T-cell (primary cell): ENCODE measurements around the gene SPATA21. TPM values are rescaled to one million over a fixed set of nuclear protein-coding genes. Genes with fewer than 3 reads are reported as not detected.
A peak's percentile ranks its signal among the peaks of the same experiment; 100 is the strongest.

ENCODE experiments used
- ATAC-seq, 4 experiments: fragments of 200-7000 bp in 3 of 4; fragments of 150-1000 bp in 1 of 4; cut with Tn5 transposase; replicated peaks in 1 of 4; 1 replicate in 3 of 4; 2 replicates in 1 of 4; pipeline ENCODE4 v1.10.0; 2021; ENCODE audit warnings: moderate library complexity in 3 of 4, mild to moderate bottlenecking in 2 of 4, moderate number of reproducible peaks in 1 of 4
- CTCF ChIA-PET, 2 donors: fragments of 300-600 bp; sonication (Branson Sonifier 250); formaldehyde crosslinking; loops; one replicate each; lab custom pipeline; 2022; ENCODE audit warnings: antibody characterized with exemption in 2 of 2; lab: Charles Lee
- POLR2A ChIA-PET, 2 donors: fragments of 300-600 bp; sonication (Branson Sonifier 250); formaldehyde crosslinking; loops; one replicate each; lab custom pipeline; 2022; ENCODE audit warnings: antibody characterized with exemption in 2 of 2; lab: Charles Lee
- DNase-seq, 35 experiments: peaks; one replicate each; pipeline versions ENCODE4 v3.0.0 to v3.0.0-alpha.2; 2013 to 2023
- H3K27ac ChIP-seq: one replicate; pipeline ENCODE4 v1.5.1; 2013; ENCODE audit warnings: low read length
- H3K27me3 ChIP-seq, 2 experiments: replicated peaks in 1 of 2; 1 replicate in 1 of 2; 2 replicates in 1 of 2; pipeline versions ENCODE4 v1.6.1 to v1.7.0; 2013; ENCODE audit warnings: low read length in 1 of 2, mixed read lengths in 1 of 2; ENCODE audit not compliant: control insufficient read depth in 2 of 2, insufficient read depth in 2 of 2; ENCODE audit errors: extremely low read depth in 1 of 2
- H3K36me3 ChIP-seq, 2 donors: 1 replicate in 1 of 2; 2 replicates in 1 of 2; pipeline versions ENCODE4 v1.6.1 to v1.7.0; 2013; ENCODE audit warnings: low read length in 1 of 2; ENCODE audit not compliant: control insufficient read depth in 2 of 2, insufficient read depth in 1 of 2; ENCODE audit errors: extremely low read depth in 1 of 2
- H3K4me1 ChIP-seq, 2 experiments: 1 replicate in 1 of 2; 2 replicates in 1 of 2; pipeline versions ENCODE4 v1.6.1 to v1.7.0; 2013; ENCODE audit warnings: low read length in 2 of 2, mixed read lengths in 1 of 2; ENCODE audit not compliant: insufficient read depth in 2 of 2, control insufficient read depth in 1 of 2; ENCODE audit errors: extremely low read depth in 1 of 2
- H3K4me3 ChIP-seq, 2 donors: 1 replicate in 1 of 2; 2 replicates in 1 of 2; pipeline versions ENCODE4 v1.5.1 to v1.7.0; 2013; ENCODE audit warnings: mild to moderate bottlenecking in 2 of 2, low read length in 1 of 2, moderate library complexity in 1 of 2; ENCODE audit not compliant: control insufficient read depth in 1 of 2; ENCODE audit errors: extremely low read depth in 1 of 2
- H3K9me3 ChIP-seq: 2 replicates; pipeline ENCODE4 v1.7.0; 2013
- H3K27ac Mint-ChIP-seq, 2 donors: one replicate each; pipeline ENCODE4 v1.8.0; 2020 to 2021; ENCODE audit warnings: mild to moderate bottlenecking in 2 of 2, mixed read lengths in 2 of 2
- H3K27me3 Mint-ChIP-seq, 2 donors: one replicate each; pipeline ENCODE4 v1.8.0; 2021 to 2022; ENCODE audit warnings: mixed read lengths in 2 of 2
- H3K36me3 Mint-ChIP-seq: one replicate; pipeline ENCODE4 v1.8.0; 2021; ENCODE audit warnings: mixed read lengths
- H3K4me1 Mint-ChIP-seq, 3 donors: one replicate each; pipeline ENCODE4 v1.8.0; 2020 to 2022; ENCODE audit warnings: mixed read lengths in 3 of 3, mild to moderate bottlenecking in 1 of 3
- H3K4me3 Mint-ChIP-seq, 3 donors: one replicate each; pipeline ENCODE4 v1.8.0; 2020 to 2022; ENCODE audit warnings: mild to moderate bottlenecking in 3 of 3, mixed read lengths in 3 of 3, moderate library complexity in 3 of 3
- H3K9me3 Mint-ChIP-seq, 3 donors: one replicate each; pipeline ENCODE4 v1.8.0; 2020 to 2022; ENCODE audit warnings: mixed read lengths in 3 of 3
- WGBS: methylation state at CpG from one replicate; pipeline ENCODE4 v1.1.5; 2013; ENCODE audit warnings: missing lambda C conversion rate; ENCODE audit not compliant: insufficient coverage; 5-methylcytosine and 5-hydroxymethylcytosine counted together
- total RNA-seq, 35 experiments: library from RNA in 6 of 35; stranded (reverse) in 6 of 35; fragments of 120-200 nt in 1 of 35; gene quantifications; one replicate each; pipeline versions ENCODE4 v1.2.1 to v1.2.4 and lab custom pipeline; 2013 to 2026

The SPATA21 gene
- total RNA-seq, 5 donors from 2014 or later (not counting 1 experiment from before 2014, with no cell fraction given): not detected

- H3K27me3 Mint-ChIP-seq: no peaks in the 10 kb centered on the region
- Histone ChIP-seq H3K27me3 (no peaks in the 10 kb centered on the region), H3K4me3 (no peak overlapping the region), H3K36me3 (peaks cover 19 to 84% of the 10 kb centered on the region in 2 donors), H3K9me3 (no peaks in the 10 kb centered on the region), H3K27ac (no peak overlapping the region), H3K4me1 (peaks cover 19 to 60% of the 10 kb centered on the region in 2 experiments)
- no peak for ATAC-seq
- no peak overlapping the region for H3K27ac Mint-ChIP-seq
- H3K36me3 Mint-ChIP-seq: peaks cover 58% of the 10 kb centered on the region
- H3K4me1 Mint-ChIP-seq: peaks cover 55 to 77% (median 74%) of the 10 kb centered on the region in 3 donors
- POLR2A ChIA-PET: no interaction called here
- CTCF ChIA-PET: interaction anchor here in 1 of 2 donors (0.6 kb wide), 1 partner anchor 367 kb away, joined by 5 read pairs; no protein-coding TSS in a partner anchor
- no peak for DNase-seq
- H3K9me3 Mint-ChIP-seq: no peaks in the 10 kb centered on the region
- WGBS: 100% methylated on average over 2 of the region's 10 CpGs
- no peak overlapping the region for H3K4me3 Mint-ChIP-seq
These were observed 8.9 kb upstream of the SPATA21 start for GRCh38 chr1:16446116-16446515.

GRCh38 chr1:16445052-16445451 is 7.8 kb upstream of the SPATA21 start:
- WGBS: 83% methylated on average over 4 of the region's 4 CpGs
- H3K9me3 Mint-ChIP-seq: no peaks in the 10 kb centered on the region
- H3K27ac Mint-ChIP-seq: no peak overlapping the region
- CTCF ChIA-PET: no interaction called here
- H3K27me3 Mint-ChIP-seq: no peaks in the 10 kb centered on the region
- Histone ChIP-seq H3K36me3 (peaks cover 19 to 74% of the 10 kb centered on the region in 2 donors), H3K4me3 (no peak overlapping the region), H3K9me3 (no peaks in the 10 kb centered on the region), H3K27ac (no peak overlapping the region), H3K27me3 (no peaks in the 10 kb centered on the region), H3K4me1 (peaks cover 19 to 64% of the 10 kb centered on the region in 2 experiments)
- peaks cover 61 to 76% (median 72%) of the 10 kb centered on the region in 3 donors for H3K4me1 Mint-ChIP-seq
- POLR2A ChIA-PET: no interaction called here
- peaks cover 53% of the 10 kb centered on the region for H3K36me3 Mint-ChIP-seq
- DNase-seq (no peak), ATAC-seq (no peak)
- H3K4me3 Mint-ChIP-seq: no peak overlapping the region

GRCh38 chr1:16443975-16444770 is 6.9 kb upstream of the SPATA21 start:
- H3K27me3 ChIP-seq: no peaks in the 10 kb centered on the region
- Mint-ChIP-seq H3K4me1 (peaks cover 59 to 67% (median 65%) of the 10 kb centered on the region in 3 donors), H3K4me3 (no peak overlapping the region), H3K9me3 (no peaks in the 10 kb centered on the region), H3K27me3 (no peaks in the 10 kb centered on the region), H3K36me3 (peaks cover 44% of the 10 kb centered on the region), H3K27ac (peak overlapping the region; percentile 10 to 16)
- H3K36me3 ChIP-seq: peaks cover 16 to 65% of the 10 kb centered on the region in 2 donors
- ATAC-seq (no peak), DNase-seq (no peak)
- H3K9me3 ChIP-seq: no peaks in the 10 kb centered on the region
- H3K4me1 ChIP-seq: peaks cover 19 to 62% of the 10 kb centered on the region in 2 experiments
- POLR2A ChIA-PET: no interaction called here
- WGBS: 94% methylated on average over 12 of the region's 14 CpGs
- CTCF ChIA-PET: no interaction called here
- no peak overlapping the region for H3K4me3 ChIP-seq
- no peak overlapping the region for H3K27ac ChIP-seq

- H3K27me3 Mint-ChIP-seq: no peaks in the 10 kb centered on the region
- Histone ChIP-seq H3K4me1 (peaks cover 19 to 56% of the 10 kb centered on the region in 2 experiments), H3K36me3 (peaks cover 16 to 52% of the 10 kb centered on the region in 2 donors), H3K27ac (no peak overlapping the region), H3K27me3 (no peaks in the 10 kb centered on the region), H3K4me3 (no peak overlapping the region), H3K9me3 (no peaks in the 10 kb centered on the region)
- H3K4me3 Mint-ChIP-seq: peak overlapping the region; percentile 61 to 97 (median 62)
- POLR2A ChIA-PET: no interaction called here
- H3K36me3 Mint-ChIP-seq: peaks cover 33% of the 10 kb centered on the region
- ATAC-seq (no peak), DNase-seq (no peak)
- no peaks in the 10 kb centered on the region for H3K9me3 Mint-ChIP-seq
- WGBS: 67% methylated on average over 1 of the region's 2 CpGs
- CTCF ChIA-PET: no interaction called here
- H3K4me1 Mint-ChIP-seq: peaks cover 46 to 55% (median 52%) of the 10 kb centered on the region in 3 donors
- H3K27ac Mint-ChIP-seq: peak overlapping the region; percentile 74 to 89
These were observed 5.7 kb upstream of the SPATA21 start for GRCh38 chr1:16442941-16443340.

- peaks cover 11 to 46% of the 10 kb centered on the region in 2 donors for H3K36me3 ChIP-seq
- H3K27me3 ChIP-seq: no peaks in the 10 kb centered on the region
- H3K27me3 Mint-ChIP-seq: no peaks in the 10 kb centered on the region
- DNase-seq (no peak), ATAC-seq (no peak)
- CTCF ChIA-PET: no interaction called here
- peak overlapping the region; percentile 90 to 97 (median 96) for H3K4me3 Mint-ChIP-seq
- peak overlapping the region; percentile 97 for H3K27ac ChIP-seq
- peaks cover 27% of the 10 kb centered on the region for H3K36me3 Mint-ChIP-seq
- WGBS: 83% methylated on average over 2 of the region's 7 CpGs
- peaks cover 19 to 54% of the 10 kb centered on the region in 2 experiments for H3K4me1 ChIP-seq
- peaks cover 39 to 49% (median 46%) of the 10 kb centered on the region in 3 donors for H3K4me1 Mint-ChIP-seq
- peak overlapping the region in 1 of 2 donors; percentile 82 for H3K4me3 ChIP-seq
- no peaks in the 10 kb centered on the region for H3K9me3 Mint-ChIP-seq
- POLR2A ChIA-PET: interaction anchor here in 1 of 2 donors (0.5 to 0.6 kb wide), 2 partner anchors 184 to 238 kb away, joined by 3 to 6 read pairs; no protein-coding TSS in a partner anchor
- peak overlapping the region; percentile 94 to 96 for H3K27ac Mint-ChIP-seq
- no peaks in the 10 kb centered on the region for H3K9me3 ChIP-seq
These were observed 5.0 kb upstream of the SPATA21 start for GRCh38 chr1:16442265-16442664.

- peak; percentile 34 to 60 (median 46) for ATAC-seq
- Histone ChIP-seq H3K4me3 (peak overlapping the region; percentile 82 to 91), H3K9me3 (no peaks in the 10 kb centered on the region), H3K27me3 (no peaks in the 10 kb centered on the region), H3K36me3 (peaks cover 3 to 38% of the 10 kb centered on the region in 2 donors), H3K27ac (peak overlapping the region; percentile 97), H3K4me1 (peaks cover 19 to 49% of the 10 kb centered on the region in 2 experiments)
- Mint-ChIP-seq H3K4me3 (peak overlapping the region; percentile 90 to 97 (median 96)), H3K9me3 (no peaks in the 10 kb centered on the region), H3K36me3 (peaks cover 25% of the 10 kb centered on the region), H3K27ac (peak overlapping the region; percentile 94 to 96), H3K27me3 (no peaks in the 10 kb centered on the region), H3K4me1 (peaks cover 38 to 48% (median 43%) of the 10 kb centered on the region in 3 donors)
- ChIA-PET POLR2A (no interaction called here), CTCF (interaction anchor here in 1 of 2 donors (0.6 to 1.5 kb wide), 4 partner anchors 180 to 597 kb away, joined by 3 to 5 read pairs (median 4); no protein-coding TSS in a partner anchor)
- WGBS: 0% methylated on average over 2 of the region's 12 CpGs
- peak in 5 of 35 experiments; percentile 15 to 74 (median 20) for DNase-seq
These were observed 4.0 kb upstream of the SPATA21 start for GRCh38 chr1:16441282-16441665.
